BE2C (cell line): Measurements from ENCODE around the gene MS4A1.

Experiments
- DNase-seq: peaks from one replicate; pipeline ENCODE4 v3.0.0-alpha.2; 2020
- H3K27me3 ChIP-seq: fragments of 250-450 bp; sonication (Bioruptor Pico); 2 replicates; pipeline ENCODE4 v1.5.1; 2020; ENCODE audit warnings: mild to moderate bottlenecking
- H3K36me3 ChIP-seq: fragments of 250-450 bp; sonication (Bioruptor Pico); 2 replicates; pipeline ENCODE4 v1.5.1; 2020; ENCODE audit warnings: mild to moderate bottlenecking
- H3K4me1 ChIP-seq: fragments of 250-450 bp; sonication (Bioruptor Pico); 2 replicates; pipeline ENCODE4 v1.5.1; 2020
- H3K4me3 ChIP-seq: 2 replicates; pipeline ENCODE4 v1.5.1; 2011; ENCODE audit warnings: low read depth, low read length
- H3K9me3 ChIP-seq: fragments of 250-450 bp; sonication (Bioruptor Pico); 2 replicates; pipeline ENCODE4 v1.5.1; 2020
- CTCF ChIP-seq: IDR thresholded peaks from 2 replicates; pipeline ENCODE4 v1.5.1; 2012; ENCODE audit warnings: mild to moderate bottlenecking, low read depth, low read length

MS4A1 gene

DNA sequence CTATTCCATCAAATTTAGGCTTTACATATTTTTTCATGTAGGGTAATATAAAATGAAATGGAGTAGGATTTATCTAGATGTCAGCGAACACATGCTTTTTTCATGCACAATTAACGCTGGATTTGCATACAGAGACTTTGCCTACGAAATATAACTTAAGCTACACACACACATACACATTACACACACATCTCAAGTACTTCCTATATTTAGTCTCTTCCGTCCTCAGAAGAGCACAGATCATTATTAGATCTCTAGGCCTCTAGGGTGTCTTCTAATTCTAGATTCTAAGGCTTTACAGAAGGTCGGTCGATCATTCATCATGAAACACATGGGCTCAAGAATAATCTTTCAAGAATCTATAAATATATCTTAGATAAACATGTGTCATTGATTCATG, 55.7 kb downstream of the MS4A1 start:
- H3K9me3 ChIP-seq: no peaks in the 10 kb centered on the region
- H3K36me3 ChIP-seq: no peaks in the 10 kb centered on the region
- no peak for TF ChIP-seq CTCF
- no peaks in the 10 kb centered on the region for H3K4me1 ChIP-seq
- H3K27me3 ChIP-seq: no peaks in the 10 kb centered on the region
- DNase-seq: no peak
- H3K4me3 ChIP-seq: no peak overlapping the region

GRCh38 chr11:60512651-60513225, 57.1 kb downstream of the MS4A1 start:
- no peaks in the 10 kb centered on the region for H3K36me3 ChIP-seq
- H3K27me3 ChIP-seq: no peaks in the 10 kb centered on the region
- H3K4me3 ChIP-seq: no peak overlapping the region
- no peak for DNase-seq
- H3K9me3 ChIP-seq: no peaks in the 10 kb centered on the region
- H3K4me1 ChIP-seq: no peaks in the 10 kb centered on the region
- no peak for TF ChIP-seq CTCF

- H3K9me3 ChIP-seq: no peaks in the 10 kb centered on the region
- no peaks in the 10 kb centered on the region for H3K4me1 ChIP-seq
- no peak for DNase-seq
- no peak for TF ChIP-seq CTCF
- no peaks in the 10 kb centered on the region for H3K27me3 ChIP-seq
- H3K36me3 ChIP-seq: no peaks in the 10 kb centered on the region
- H3K4me3 ChIP-seq: no peak overlapping the region
Observed at GRCh38 chr11:60513496-60514460, 58.1 kb downstream of the MS4A1 start.

GRCh38 chr11:60515144-60515855, 59.7 kb downstream of the MS4A1 start, which contains the start of gene MS4A13:
TSS of gene MS4A13 (plus strand) at chr11:60515392. CDS start at chr11:60518084, 2,692 bp downstream.
- no peaks in the 10 kb centered on the region for H3K36me3 ChIP-seq
- no peak for TF ChIP-seq CTCF
- DNase-seq: no peak
- H3K4me3 ChIP-seq: no peak within 1 kb of the TSS
- no peaks in the 10 kb centered on the region for H3K27me3 ChIP-seq
- H3K4me1 ChIP-seq: no peaks in the 10 kb centered on the region
- no peaks in the 10 kb centered on the region for H3K9me3 ChIP-seq
